ENCODE data around the gene BCAS4.

BCAS4 gene

GRCh38 chr20:50865591-50865990 lies 70.7 kb downstream of the BCAS4 start:
- Histone ChIP-seq H3K4me3 (ENCODE audit: low read length) (no peak overlapping the region), H3K36me3 (ENCODE audit: control insufficient read depth, insufficient read depth, low read length, severe bottlenecking) (no peaks in the 10 kb centered on the region), H3K9me3 (ENCODE audit: control insufficient read depth, low read length) (no peaks in the 10 kb centered on the region), H3K27me3 (replicated peaks; ENCODE audit: control insufficient read depth, insufficient read depth, low read length) (no peaks in the 10 kb centered on the region), H3K4me1 (ENCODE audit: control insufficient read depth, insufficient read depth, low read length) (no peaks in the 10 kb centered on the region), H3K9ac (ENCODE audit: low read length) (no peak overlapping the region)
- no peak for DNase-seq (ENCODE audit: low read depth)

- Histone ChIP-seq H3K4me1 (ENCODE audit: control insufficient read depth, insufficient read depth, low read length) (no peaks in the 10 kb centered on the region), H3K9ac (ENCODE audit: low read length) (no peak overlapping the region), H3K27me3 (replicated peaks; ENCODE audit: control insufficient read depth, insufficient read depth, low read length) (no peaks in the 10 kb centered on the region), H3K36me3 (ENCODE audit: control insufficient read depth, insufficient read depth, low read length, severe bottlenecking) (no peaks in the 10 kb centered on the region), H3K9me3 (ENCODE audit: control insufficient read depth, low read length) (no peaks in the 10 kb centered on the region), H3K4me3 (ENCODE audit: low read length) (no peak overlapping the region)
- DNase-seq (ENCODE audit: low read depth): no peak
Observed at GRCh38 chr20:50866036-50866685, 71.3 kb downstream of the BCAS4 start.

GRCh38 chr20:50866831-50867230 lies 72.0 kb downstream of the BCAS4 start:
- H3K9me3 ChIP-seq (ENCODE audit: control insufficient read depth, low read length): no peaks in the 10 kb centered on the region
- no peak overlapping the region for H3K4me3 ChIP-seq (ENCODE audit: low read length)
- no peak overlapping the region for H3K9ac ChIP-seq (ENCODE audit: low read length)
- no peaks in the 10 kb centered on the region for H3K27me3 ChIP-seq (replicated peaks; ENCODE audit: control insufficient read depth, insufficient read depth, low read length)
- H3K36me3 ChIP-seq (ENCODE audit: control insufficient read depth, insufficient read depth, low read length, severe bottlenecking): no peaks in the 10 kb centered on the region
- DNase-seq (ENCODE audit: low read depth): no peak
- H3K4me1 ChIP-seq (ENCODE audit: control insufficient read depth, insufficient read depth, low read length): no peaks in the 10 kb centered on the region

- no peaks in the 10 kb centered on the region for H3K27me3 ChIP-seq (replicated peaks; ENCODE audit: control insufficient read depth, insufficient read depth, low read length)
- no peak for DNase-seq (ENCODE audit: low read depth)
- no peaks in the 10 kb centered on the region for H3K4me1 ChIP-seq (ENCODE audit: control insufficient read depth, insufficient read depth, low read length)
- no peaks in the 10 kb centered on the region for H3K9me3 ChIP-seq (ENCODE audit: control insufficient read depth, low read length)
- H3K9ac ChIP-seq (ENCODE audit: low read length): no peak overlapping the region
- no peak overlapping the region for H3K4me3 ChIP-seq (ENCODE audit: low read length)
- no peaks in the 10 kb centered on the region for H3K36me3 ChIP-seq (ENCODE audit: control insufficient read depth, insufficient read depth, low read length, severe bottlenecking)
Observed at GRCh38 chr20:50867805-50868204, 72.9 kb downstream of the BCAS4 start.

GRCh38 chr20:50868509-50869495 lies 73.9 kb downstream of the BCAS4 start:
- Histone ChIP-seq H3K36me3 (ENCODE audit: control insufficient read depth, insufficient read depth, low read length, severe bottlenecking) (no peaks in the 10 kb centered on the region), H3K4me1 (ENCODE audit: control insufficient read depth, insufficient read depth, low read length) (no peaks in the 10 kb centered on the region), H3K9me3 (ENCODE audit: control insufficient read depth, low read length) (no peaks in the 10 kb centered on the region), H3K27me3 (replicated peaks; ENCODE audit: control insufficient read depth, insufficient read depth, low read length) (no peaks in the 10 kb centered on the region), H3K9ac (ENCODE audit: low read length) (no peak overlapping the region), H3K4me3 (ENCODE audit: low read length) (no peak overlapping the region)
- no peak for DNase-seq (ENCODE audit: low read depth)

GRCh38 chr20:50870561-50871161 lies 75.8 kb downstream of the BCAS4 start:
- no peak overlapping the region for H3K9ac ChIP-seq (ENCODE audit: low read length)
- no peaks in the 10 kb centered on the region for H3K9me3 ChIP-seq (ENCODE audit: control insufficient read depth, low read length)
- no peaks in the 10 kb centered on the region for H3K4me1 ChIP-seq (ENCODE audit: control insufficient read depth, insufficient read depth, low read length)
- H3K36me3 ChIP-seq (ENCODE audit: control insufficient read depth, insufficient read depth, low read length, severe bottlenecking): no peaks in the 10 kb centered on the region
- DNase-seq (ENCODE audit: low read depth): peak; percentile 14
- H3K4me3 ChIP-seq (ENCODE audit: low read length): no peak overlapping the region
- no peaks in the 10 kb centered on the region for H3K27me3 ChIP-seq (replicated peaks; ENCODE audit: control insufficient read depth, insufficient read depth, low read length)

GRCh38 chr20:50872560-50873425 lies 77.9 kb downstream of the BCAS4 start:
- DNase-seq (ENCODE audit: low read depth): no peak
- Histone ChIP-seq H3K4me3 (ENCODE audit: low read length) (no peak overlapping the region), H3K9me3 (ENCODE audit: control insufficient read depth, low read length) (no peaks in the 10 kb centered on the region), H3K4me1 (ENCODE audit: control insufficient read depth, insufficient read depth, low read length) (no peaks in the 10 kb centered on the region), H3K9ac (ENCODE audit: low read length) (no peak overlapping the region), H3K36me3 (ENCODE audit: control insufficient read depth, insufficient read depth, low read length, severe bottlenecking) (no peaks in the 10 kb centered on the region), H3K27me3 (replicated peaks; ENCODE audit: control insufficient read depth, insufficient read depth, low read length) (no peaks in the 10 kb centered on the region)

- H3K36me3 ChIP-seq (ENCODE audit: control insufficient read depth, insufficient read depth, low read length, severe bottlenecking): no peaks in the 10 kb centered on the region
- no peaks in the 10 kb centered on the region for H3K9me3 ChIP-seq (ENCODE audit: control insufficient read depth, low read length)
- no peaks in the 10 kb centered on the region for H3K4me1 ChIP-seq (ENCODE audit: control insufficient read depth, insufficient read depth, low read length)
- DNase-seq (ENCODE audit: low read depth): no peak
- no peaks in the 10 kb centered on the region for H3K27me3 ChIP-seq (replicated peaks; ENCODE audit: control insufficient read depth, insufficient read depth, low read length)
- no peak overlapping the region for H3K4me3 ChIP-seq (ENCODE audit: low read length)
- H3K9ac ChIP-seq (ENCODE audit: low read length): no peak overlapping the region
Observed at GRCh38 chr20:50873585-50873984, 78.7 kb downstream of the BCAS4 start.

GRCh38 chr20:50874111-50874757 lies 79.4 kb downstream of the BCAS4 start:
- Histone ChIP-seq H3K9me3 (ENCODE audit: control insufficient read depth, low read length) (no peaks in the 10 kb centered on the region), H3K9ac (ENCODE audit: low read length) (no peak overlapping the region), H3K4me3 (ENCODE audit: low read length) (no peak overlapping the region), H3K4me1 (ENCODE audit: control insufficient read depth, insufficient read depth, low read length) (no peaks in the 10 kb centered on the region), H3K36me3 (ENCODE audit: control insufficient read depth, insufficient read depth, low read length, severe bottlenecking) (no peaks in the 10 kb centered on the region), H3K27me3 (replicated peaks; ENCODE audit: control insufficient read depth, insufficient read depth, low read length) (no peaks in the 10 kb centered on the region)
- DNase-seq (ENCODE audit: low read depth): no peak

- no peak overlapping the region for H3K4me3 ChIP-seq (ENCODE audit: low read length)
- no peaks in the 10 kb centered on the region for H3K9me3 ChIP-seq (ENCODE audit: control insufficient read depth, low read length)
Observed at GRCh38 chr20:50874758-50875665, 80.2 kb downstream of the BCAS4 start.

More at GRCh38 chr20:50874758-50875665, 80.2 kb downstream of the BCAS4 start:
- no peak overlapping the region for H3K9ac ChIP-seq (ENCODE audit: low read length)
- H3K36me3 ChIP-seq (ENCODE audit: control insufficient read depth, insufficient read depth, low read length, severe bottlenecking): no peaks in the 10 kb centered on the region
- H3K27me3 ChIP-seq (replicated peaks; ENCODE audit: control insufficient read depth, insufficient read depth, low read length): no peaks in the 10 kb centered on the region
- no peaks in the 10 kb centered on the region for H3K4me1 ChIP-seq (ENCODE audit: control insufficient read depth, insufficient read depth, low read length)
- DNase-seq (ENCODE audit: low read depth): no peak

Measured in adipocyte (in vitro differentiated cells).